Endothelial cell of umbilical vein (primary cell): ENCODE data around the gene EIF4E3. TPM values are rescaled to one million over a fixed set of nuclear protein-coding genes. Genes with fewer than 3 reads are reported as not detected.

Experiments
- BruUV-seq: library from RNA; stranded (reverse); fragments of 400-500 nt; replicated peaks from 2 replicates; lab custom pipeline; 2021; lab: Mats Ljungman, UMichigan
- CTCF ChIA-PET: fragments of 300-600, 350-600 bp; sonication (Branson Sonifier 250); formaldehyde crosslinking; loops from one replicate; lab custom pipeline; 2021; ENCODE audit warnings: antibody characterized with exemption, inconsistent platforms; lab: Charles Lee
- POLR2A ChIA-PET: fragments of 300-600, 350-600 bp; sonication (Branson Sonifier 250); formaldehyde crosslinking; loops from one replicate; lab custom pipeline; 2021; ENCODE audit warnings: antibody characterized with exemption, inconsistent platforms; lab: Charles Lee
- DNase-seq: peaks from one replicate; pipeline ENCODE4 v3.0.0-alpha.2; 2011; ENCODE audit warnings: low read depth, low spot score
- FAIRE-seq: peaks from 2 replicates; lab custom pipeline; 2011; peaks lifted over from hg19 to GRCh38; lab: Jason Lieb, UNC
- H2AFZ ChIP-seq: 2 replicates; pipeline ENCODE4 v1.6.0; 2012; ENCODE audit warnings: low read depth, low read length, control low read depth, inconsistent platforms
- H3K27ac ChIP-seq: 2 replicates; pipeline ENCODE4 v1.5.1; 2011; ENCODE audit warnings: low read depth, mild to moderate bottlenecking, control low read depth, low read length, moderate library complexity; ENCODE audit not compliant: insufficient read depth
- H3K27me3 ChIP-seq, 2 experiments: 2 replicates each; pipeline versions ENCODE4 v1.6.0 to v1.6.1; 2011; ENCODE audit warnings: low read length in 2 of 2, mixed read lengths in 1 of 2; ENCODE audit not compliant: control insufficient read depth in 2 of 2, insufficient read depth in 2 of 2
- H3K36me3 ChIP-seq, 2 experiments: 2 replicates in 1 of 2; 3 replicates in 1 of 2; pipeline ENCODE4 v1.5.1; 2011; ENCODE audit warnings: low read length in 2 of 2, mild to moderate bottlenecking in 1 of 2, moderate library complexity in 1 of 2; ENCODE audit not compliant: control insufficient read depth in 2 of 2, insufficient read depth in 2 of 2; ENCODE audit errors: extremely low read depth in 1 of 2
- H3K4me1 ChIP-seq: 3 replicates; pipeline ENCODE4 v1.5.1; 2011; ENCODE audit warnings: mild to moderate bottlenecking, low read length; ENCODE audit not compliant: control insufficient read depth, insufficient read depth; ENCODE audit errors: extremely low read depth
- H3K4me2 ChIP-seq: 2 replicates; pipeline ENCODE4 v1.6.1; 2011; ENCODE audit warnings: low read length, control low read depth, mixed read lengths; ENCODE audit not compliant: insufficient read depth
- H3K4me3 ChIP-seq, 3 experiments: fragments of 200-600 bp in 1 of 3; sonication (generic), shearing (Covaris generic) in 1 of 3; replicated peaks in 1 of 3; 2 replicates each; pipeline ENCODE4 v1.5.1; 2011 to 2016; ENCODE audit warnings: control low read depth in 3 of 3, low read length in 3 of 3, mild to moderate bottlenecking in 2 of 3, inconsistent platforms in 1 of 3, low read depth in 1 of 3, moderate library complexity in 1 of 3; ENCODE audit not compliant: insufficient read depth in 1 of 3
- H3K79me2 ChIP-seq: 2 replicates; pipeline ENCODE4 v1.6.0; 2012; ENCODE audit warnings: low read length, inconsistent platforms; ENCODE audit not compliant: control insufficient read depth, insufficient read depth
- H3K9ac ChIP-seq: replicated peaks from 2 replicates; pipeline ENCODE3; 2011; ENCODE audit warnings: low read length, control low read depth; ENCODE audit not compliant: insufficient read depth; ENCODE audit errors: extremely low read depth
- H3K9me1 ChIP-seq: replicated peaks from 3 replicates; pipeline ENCODE4 v1.6.0; 2011; ENCODE audit warnings: mild to moderate bottlenecking, low read length; ENCODE audit not compliant: control insufficient read depth, insufficient read depth; ENCODE audit errors: extremely low read depth
- H3K9me3 ChIP-seq: replicated peaks from 2 replicates; pipeline ENCODE4 v1.5.1; 2012; ENCODE audit warnings: low read length, inconsistent platforms; ENCODE audit not compliant: control insufficient read depth, insufficient read depth
- H4K20me1 ChIP-seq: replicated peaks from 2 replicates; pipeline ENCODE3; 2011; ENCODE audit warnings: mild to moderate bottlenecking, low read length; ENCODE audit not compliant: control insufficient read depth, insufficient read depth; ENCODE audit errors: extremely low read depth
- EZH2 ChIP-seq: IDR thresholded peaks from 2 replicates; pipeline ENCODE4 v1.6.1; 2012; ENCODE audit warnings: borderline replicate concordance, low read depth, mild to moderate bottlenecking, moderate library complexity, low read length, inconsistent platforms; ENCODE audit not compliant: severe bottlenecking
- FOS ChIP-seq: IDR thresholded peaks from 2 replicates; pipeline ENCODE4 v1.6.1; 2011; ENCODE audit warnings: mild to moderate bottlenecking, low read length, moderate library complexity, borderline replicate concordance; ENCODE audit not compliant: insufficient read depth
- GATA2 ChIP-seq: IDR thresholded peaks from 2 replicates; pipeline ENCODE4 v1.7.0; 2011; ENCODE audit warnings: low read depth, mild to moderate bottlenecking, moderate library complexity, mixed read lengths, low read length; ENCODE audit not compliant: insufficient read length, insufficient read depth
- JUN ChIP-seq: IDR thresholded peaks from 2 replicates; pipeline ENCODE4 v1.6.1; 2011; ENCODE audit warnings: borderline replicate concordance, low read depth; ENCODE audit not compliant: insufficient read length, insufficient read depth
- MAX ChIP-seq: IDR thresholded peaks from 2 replicates; pipeline ENCODE4 v1.6.1; 2011; ENCODE audit not compliant: insufficient read depth, insufficient read length
- MYC ChIP-seq: IDR thresholded peaks from one replicate; pipeline ENCODE4 v1.6.1; 2011; ENCODE audit warnings: mild to moderate bottlenecking, low read depth, low read length
- POLR2A ChIP-seq: IDR thresholded peaks from 2 replicates; pipeline ENCODE4 v1.6.1; 2012; ENCODE audit warnings: low read depth, mild to moderate bottlenecking, control low read depth, low read length
- POLR2AphosphoS5 ChIP-seq: IDR thresholded peaks from 2 replicates; pipeline ENCODE4 v1.6.1; 2012; ENCODE audit warnings: low read depth, mild to moderate bottlenecking, control low read depth, low read length, moderate library complexity; ENCODE audit not compliant: insufficient read depth
- dilution Hi-C: fragments of 300-500 bp; cut with MboI; formaldehyde crosslinking; loops from one replicate; pipeline ENCODE4 v1.15.0; 2019; ENCODE audit warnings: low sequenced_read_pairs; ENCODE audit not compliant: extremely low pct_ligation_motif_present
- intact Hi-C: fragments of 100-400 bp; cut with micrococcal nuclease; formaldehyde crosslinking; loops from one replicate; pipeline ENCODE4 v1.10.0; 2022
- polyA plus RNA-seq, 4 experiments: library from polyadenylated mRNA; depleted of rRNA in 3 of 4; stranded (reverse) in 3 of 4; unstranded in 1 of 4; fragments of >200 nt; gene quantifications; 2 replicates each; pipeline versions ENCODE4 v1.2.1 to v1.2.3, GENCODE V29; 2011 to 2012; ENCODE audit warnings: missing spikeins in 1 of 4
- total RNA-seq: library from RNA; stranded (reverse); gene quantifications from 2 replicates; pipeline ENCODE4 v1.2.3, GENCODE V29; 2021
- TF ChIP-seq, protein P1 (sequence below), 2 donors: IDR thresholded peaks; 1 replicate in 1 of 2; 2 replicates in 1 of 2; pipeline ENCODE4 v1.5.1; 2011; ENCODE audit warnings: low read length in 2 of 2, mild to moderate bottlenecking in 2 of 2, moderate library complexity in 2 of 2, control low read depth in 1 of 2, inconsistent platforms in 1 of 2, low read depth in 1 of 2; ENCODE audit not compliant: insufficient read depth in 1 of 2; ENCODE audit errors: extremely low read depth in 1 of 2

The EIF4E3 gene
- total and polyA plus RNA-seq, 2 donors (not counting 3 experiments of a cell fraction or from before 2014, with no cell fraction given), result 1.3 to 4.9 TPM

DNA sequence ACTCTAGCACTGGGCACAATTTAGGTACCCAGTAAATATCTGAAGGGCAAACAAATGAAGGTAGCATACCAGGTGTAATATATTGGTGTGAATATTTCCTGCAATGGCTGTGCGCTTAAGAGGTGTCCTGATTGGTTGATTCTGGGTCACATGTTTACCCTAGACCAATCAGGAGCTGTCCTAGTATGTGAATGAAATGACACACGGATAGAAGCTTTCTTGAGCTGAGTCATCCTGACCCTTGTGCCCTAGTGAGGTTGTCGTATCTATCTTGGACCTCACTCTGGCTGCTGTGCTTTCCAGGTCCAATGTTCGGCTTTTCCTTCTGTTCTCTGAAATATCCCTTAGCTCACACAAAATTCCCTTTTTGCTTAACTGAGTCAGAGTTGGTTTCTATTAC, 83.5 kb downstream of the EIF4E3 start:
- H4K20me1 ChIP-seq, result no peaks in the 10 kb centered on the region
- H3K36me3 ChIP-seq, result no peaks in the 10 kb centered on the region
- H3K9me3 ChIP-seq, result no peaks in the 10 kb centered on the region
- H2AFZ ChIP-seq, result no peak overlapping the region
- no peak overlapping the region for H3K4me3 ChIP-seq
- no peaks in the 10 kb centered on the region for H3K4me1 ChIP-seq
- BruUV-seq, result no TSS peak
- no peaks in the 10 kb centered on the region for H3K79me2 ChIP-seq
- no peak for DNase-seq
- no peak overlapping the region for H3K27ac ChIP-seq
- dilution Hi-C loops, result no loop called here
- TF ChIP-seq MAX, result no peak
- TF ChIP-seq MYC, result no peak
- TF ChIP-seq JUN, result no peak
- no peak overlapping the region for H3K4me2 ChIP-seq
- no peak for FAIRE-seq
- H3K9ac ChIP-seq, result no peak overlapping the region
- H3K9me1 ChIP-seq, result no peaks in the 10 kb centered on the region
- intact Hi-C loops, result no loop called here
- H3K27me3 ChIP-seq, result peaks cover 6 to 9% of the 10 kb centered on the region in 2 experiments
- CTCF ChIA-PET, result interaction anchor here (1.1 to 2.2 kb wide), 3 partner anchors 11 to 1091 kb away, joined by 4 to 5 read pairs (median 4); no protein-coding TSS in a partner anchor
- POLR2A ChIA-PET, result no interaction called here

DNA sequence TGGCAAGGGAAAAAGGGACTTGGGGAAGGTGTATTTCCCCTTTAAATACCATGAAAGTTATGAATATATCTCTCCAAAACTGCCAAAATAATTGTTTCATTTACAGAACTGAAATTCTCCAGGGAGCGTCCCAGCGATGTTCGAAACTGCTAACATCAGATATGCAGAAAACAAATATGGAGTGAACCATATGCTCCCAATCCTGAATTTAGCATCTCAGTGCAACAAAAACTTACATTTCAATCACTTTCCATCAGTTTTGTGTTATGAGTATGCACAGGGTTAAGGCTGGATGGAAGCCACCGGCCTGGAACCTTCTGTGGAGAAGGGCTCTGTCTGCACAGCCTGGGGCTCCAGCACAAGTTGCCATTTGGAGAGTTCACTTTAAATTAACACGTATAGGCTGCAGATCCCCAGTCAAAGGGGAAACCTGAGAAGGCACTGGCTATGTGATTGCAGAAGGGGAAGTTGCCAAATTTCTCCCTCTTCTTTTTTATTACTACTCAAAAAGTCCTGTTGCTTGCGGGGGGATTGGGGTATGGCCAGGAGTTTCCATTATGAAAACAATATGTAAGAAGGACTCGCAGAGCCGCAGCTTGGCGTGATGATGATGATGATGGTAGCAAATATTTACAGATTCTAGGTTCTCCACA, 84.7 kb downstream of the EIF4E3 start:
- no peak overlapping the region for H3K4me3 ChIP-seq
- intact Hi-C loops, result no loop called here
- no TSS peak for BruUV-seq
- H3K9ac ChIP-seq, result no peak overlapping the region
- no peaks in the 10 kb centered on the region for H3K79me2 ChIP-seq
- DNase-seq (no peak), FAIRE-seq (no peak)
- H3K27me3 ChIP-seq, result peaks cover 6 to 8% of the 10 kb centered on the region in 2 experiments
- H3K9me3 ChIP-seq, result no peaks in the 10 kb centered on the region
- dilution Hi-C loops, result no loop called here
- no peak overlapping the region for H3K4me2 ChIP-seq
- H3K27ac ChIP-seq, result no peak overlapping the region
- ChIA-PET CTCF (interaction anchor here (2.2 kb wide), 1 partner anchor 13 kb away, joined by 5 read pairs; no protein-coding TSS in a partner anchor), POLR2A (no interaction called here)
- H3K4me1 ChIP-seq, result no peaks in the 10 kb centered on the region
- H3K9me1 ChIP-seq, result no peaks in the 10 kb centered on the region
- no peaks in the 10 kb centered on the region for H3K36me3 ChIP-seq
- no peak overlapping the region for H2AFZ ChIP-seq
- no peak for TF ChIP-seq MAX
- TF ChIP-seq FOS, result no peak
- no peak for TF ChIP-seq MYC
- no peak for TF ChIP-seq POLR2AphosphoS5
- no peak for TF ChIP-seq EZH2
- TF ChIP-seq JUN, result no peak
- TF ChIP-seq, protein P1, sequence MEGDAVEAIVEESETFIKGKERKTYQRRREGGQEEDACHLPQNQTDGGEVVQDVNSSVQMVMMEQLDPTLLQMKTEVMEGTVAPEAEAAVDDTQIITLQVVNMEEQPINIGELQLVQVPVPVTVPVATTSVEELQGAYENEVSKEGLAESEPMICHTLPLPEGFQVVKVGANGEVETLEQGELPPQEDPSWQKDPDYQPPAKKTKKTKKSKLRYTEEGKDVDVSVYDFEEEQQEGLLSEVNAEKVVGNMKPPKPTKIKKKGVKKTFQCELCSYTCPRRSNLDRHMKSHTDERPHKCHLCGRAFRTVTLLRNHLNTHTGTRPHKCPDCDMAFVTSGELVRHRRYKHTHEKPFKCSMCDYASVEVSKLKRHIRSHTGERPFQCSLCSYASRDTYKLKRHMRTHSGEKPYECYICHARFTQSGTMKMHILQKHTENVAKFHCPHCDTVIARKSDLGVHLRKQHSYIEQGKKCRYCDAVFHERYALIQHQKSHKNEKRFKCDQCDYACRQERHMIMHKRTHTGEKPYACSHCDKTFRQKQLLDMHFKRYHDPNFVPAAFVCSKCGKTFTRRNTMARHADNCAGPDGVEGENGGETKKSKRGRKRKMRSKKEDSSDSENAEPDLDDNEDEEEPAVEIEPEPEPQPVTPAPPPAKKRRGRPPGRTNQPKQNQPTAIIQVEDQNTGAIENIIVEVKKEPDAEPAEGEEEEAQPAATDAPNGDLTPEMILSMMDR (IDR thresholded peaks at IDR 0.05; ENCODE audit: extremely low read depth in 1 of 2, insufficient read depth in 1 of 2, low read depth in 1 of 2, low read length in 2 of 2), result no peak
- TF ChIP-seq POLR2A, result no peak
- no peak for TF ChIP-seq GATA2
- no peaks in the 10 kb centered on the region for H4K20me1 ChIP-seq
